Endothelial cell of umbilical vein (primary cell): Measurements from ENCODE around the gene BCAS2. TPM values are rescaled to one million over a fixed set of nuclear protein-coding genes. Genes with fewer than 3 reads are reported as not detected.

ENCODE experiments used
- BruUV-seq: library from RNA; stranded (reverse); fragments of 400-500 nt; replicated peaks from 2 replicates; lab custom pipeline; 2021; lab: Mats Ljungman, UMichigan
- CTCF ChIA-PET: fragments of 300-600, 350-600 bp; sonication (Branson Sonifier 250); formaldehyde crosslinking; loops from one replicate; lab custom pipeline; 2021; ENCODE audit warnings: antibody characterized with exemption, inconsistent platforms; lab: Charles Lee
- POLR2A ChIA-PET: fragments of 300-600, 350-600 bp; sonication (Branson Sonifier 250); formaldehyde crosslinking; loops from one replicate; lab custom pipeline; 2021; ENCODE audit warnings: antibody characterized with exemption, inconsistent platforms; lab: Charles Lee
- DNase-seq: peaks from one replicate; pipeline ENCODE4 v3.0.0-alpha.2; 2011; ENCODE audit warnings: low read depth, low spot score
- FAIRE-seq: peaks from 2 replicates; lab custom pipeline; 2011; peaks lifted over from hg19 to GRCh38; lab: Jason Lieb, UNC
- H2AFZ ChIP-seq: 2 replicates; pipeline ENCODE4 v1.6.0; 2012; ENCODE audit warnings: low read depth, low read length, control low read depth, inconsistent platforms
- H3K27ac ChIP-seq: 2 replicates; pipeline ENCODE4 v1.5.1; 2011; ENCODE audit warnings: low read depth, mild to moderate bottlenecking, control low read depth, low read length, moderate library complexity; ENCODE audit not compliant: insufficient read depth
- H3K27me3 ChIP-seq, 2 experiments: 2 replicates each; pipeline versions ENCODE4 v1.6.0 to v1.6.1; 2011; ENCODE audit warnings: low read length in 2 of 2, mixed read lengths in 1 of 2; ENCODE audit not compliant: control insufficient read depth in 2 of 2, insufficient read depth in 2 of 2
- H3K36me3 ChIP-seq, 2 experiments: 2 replicates in 1 of 2; 3 replicates in 1 of 2; pipeline ENCODE4 v1.5.1; 2011; ENCODE audit warnings: low read length in 2 of 2, mild to moderate bottlenecking in 1 of 2, moderate library complexity in 1 of 2; ENCODE audit not compliant: control insufficient read depth in 2 of 2, insufficient read depth in 2 of 2; ENCODE audit errors: extremely low read depth in 1 of 2
- H3K4me1 ChIP-seq: 3 replicates; pipeline ENCODE4 v1.5.1; 2011; ENCODE audit warnings: mild to moderate bottlenecking, low read length; ENCODE audit not compliant: control insufficient read depth, insufficient read depth; ENCODE audit errors: extremely low read depth
- H3K4me2 ChIP-seq: 2 replicates; pipeline ENCODE4 v1.6.1; 2011; ENCODE audit warnings: low read length, control low read depth, mixed read lengths; ENCODE audit not compliant: insufficient read depth
- H3K4me3 ChIP-seq, 3 experiments: fragments of 200-600 bp in 1 of 3; sonication (generic), shearing (Covaris generic) in 1 of 3; replicated peaks in 1 of 3; 2 replicates each; pipeline ENCODE4 v1.5.1; 2011 to 2016; ENCODE audit warnings: control low read depth in 3 of 3, low read length in 3 of 3, mild to moderate bottlenecking in 2 of 3, inconsistent platforms in 1 of 3, low read depth in 1 of 3, moderate library complexity in 1 of 3; ENCODE audit not compliant: insufficient read depth in 1 of 3
- H3K79me2 ChIP-seq: 2 replicates; pipeline ENCODE4 v1.6.0; 2012; ENCODE audit warnings: low read length, inconsistent platforms; ENCODE audit not compliant: control insufficient read depth, insufficient read depth
- H3K9ac ChIP-seq: replicated peaks from 2 replicates; pipeline ENCODE3; 2011; ENCODE audit warnings: low read length, control low read depth; ENCODE audit not compliant: insufficient read depth; ENCODE audit errors: extremely low read depth
- H3K9me1 ChIP-seq: replicated peaks from 3 replicates; pipeline ENCODE4 v1.6.0; 2011; ENCODE audit warnings: mild to moderate bottlenecking, low read length; ENCODE audit not compliant: control insufficient read depth, insufficient read depth; ENCODE audit errors: extremely low read depth
- H3K9me3 ChIP-seq: replicated peaks from 2 replicates; pipeline ENCODE4 v1.5.1; 2012; ENCODE audit warnings: low read length, inconsistent platforms; ENCODE audit not compliant: control insufficient read depth, insufficient read depth
- H4K20me1 ChIP-seq: replicated peaks from 2 replicates; pipeline ENCODE3; 2011; ENCODE audit warnings: mild to moderate bottlenecking, low read length; ENCODE audit not compliant: control insufficient read depth, insufficient read depth; ENCODE audit errors: extremely low read depth
- FOS ChIP-seq: IDR thresholded peaks from 2 replicates; pipeline ENCODE4 v1.6.1; 2011; ENCODE audit warnings: mild to moderate bottlenecking, low read length, moderate library complexity, borderline replicate concordance; ENCODE audit not compliant: insufficient read depth
- GATA2 ChIP-seq: IDR thresholded peaks from 2 replicates; pipeline ENCODE4 v1.7.0; 2011; ENCODE audit warnings: low read depth, mild to moderate bottlenecking, moderate library complexity, mixed read lengths, low read length; ENCODE audit not compliant: insufficient read length, insufficient read depth
- MYC ChIP-seq: IDR thresholded peaks from one replicate; pipeline ENCODE4 v1.6.1; 2011; ENCODE audit warnings: mild to moderate bottlenecking, low read depth, low read length
- POLR2A ChIP-seq: IDR thresholded peaks from 2 replicates; pipeline ENCODE4 v1.6.1; 2012; ENCODE audit warnings: low read depth, mild to moderate bottlenecking, control low read depth, low read length
- POLR2AphosphoS5 ChIP-seq: IDR thresholded peaks from 2 replicates; pipeline ENCODE4 v1.6.1; 2012; ENCODE audit warnings: low read depth, mild to moderate bottlenecking, control low read depth, low read length, moderate library complexity; ENCODE audit not compliant: insufficient read depth
- dilution Hi-C: fragments of 300-500 bp; cut with MboI; formaldehyde crosslinking; loops from one replicate; pipeline ENCODE4 v1.15.0; 2019; ENCODE audit warnings: low sequenced_read_pairs; ENCODE audit not compliant: extremely low pct_ligation_motif_present
- intact Hi-C: fragments of 100-400 bp; cut with micrococcal nuclease; formaldehyde crosslinking; loops from one replicate; pipeline ENCODE4 v1.10.0; 2022
- polyA plus RNA-seq, 4 experiments: library from polyadenylated mRNA; depleted of rRNA in 3 of 4; stranded (reverse) in 3 of 4; unstranded in 1 of 4; fragments of >200 nt; gene quantifications; 2 replicates each; pipeline versions ENCODE4 v1.2.1 to v1.2.3, GENCODE V29; 2011 to 2012; ENCODE audit warnings: missing spikeins in 1 of 4
- total RNA-seq: library from RNA; stranded (reverse); gene quantifications from 2 replicates; pipeline ENCODE4 v1.2.3, GENCODE V29; 2021
- TF ChIP-seq, protein P1 (sequence below), 2 donors: IDR thresholded peaks; 1 replicate in 1 of 2; 2 replicates in 1 of 2; pipeline ENCODE4 v1.5.1; 2011; ENCODE audit warnings: low read length in 2 of 2, mild to moderate bottlenecking in 2 of 2, moderate library complexity in 2 of 2, control low read depth in 1 of 2, inconsistent platforms in 1 of 2, low read depth in 1 of 2; ENCODE audit not compliant: insufficient read depth in 1 of 2; ENCODE audit errors: extremely low read depth in 1 of 2

The BCAS2 gene
- total and polyA plus RNA-seq, 2 donors (not counting 3 experiments of a cell fraction or from before 2014, with no cell fraction given) = 12.5 to 43.5 TPM

DNA sequence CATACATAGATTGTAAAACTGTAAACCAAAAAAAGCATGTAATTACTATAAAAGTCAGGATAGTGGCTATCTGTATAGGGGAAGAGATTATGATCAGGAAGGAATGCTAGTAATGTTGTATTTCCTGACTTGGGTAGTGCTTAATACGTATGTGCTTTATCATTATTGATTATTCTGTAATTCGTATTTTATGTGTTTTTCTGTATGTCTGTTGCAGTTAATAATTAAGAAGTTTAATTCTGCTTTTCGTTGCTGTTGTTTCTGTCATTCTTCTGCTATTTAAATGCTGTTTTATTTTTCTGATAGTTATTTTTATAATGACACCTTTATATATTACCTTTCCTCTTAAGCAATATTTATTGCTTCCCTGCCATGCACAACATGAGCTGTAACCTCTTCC is 41.1 kb downstream of the BCAS2 start:
- Histone ChIP-seq H3K4me2 (no peak overlapping the region), H3K27me3 (peaks cover 0 to 2% of the 10 kb centered on the region in 2 experiments), H3K9me1 (no peaks in the 10 kb centered on the region), H3K27ac (no peak overlapping the region), H3K4me3 (no peak overlapping the region), H3K4me1 (peaks cover 4% of the 10 kb centered on the region), H2AFZ (no peak overlapping the region), H3K36me3 (no peaks in the 10 kb centered on the region), H4K20me1 (no peaks in the 10 kb centered on the region), H3K79me2 (no peaks in the 10 kb centered on the region), H3K9ac (no peak overlapping the region), H3K9me3 (no peaks in the 10 kb centered on the region)
- TF ChIP-seq POLR2AphosphoS5 (no peak), GATA2 (peak; percentile 37)
- no TSS peak for BruUV-seq
- intact Hi-C loops (no loop called here), dilution Hi-C loops (no loop called here)
- FAIRE-seq = no peak
- ChIA-PET CTCF (no interaction called here), POLR2A (no interaction called here)
- DNase-seq = no peak

DNA sequence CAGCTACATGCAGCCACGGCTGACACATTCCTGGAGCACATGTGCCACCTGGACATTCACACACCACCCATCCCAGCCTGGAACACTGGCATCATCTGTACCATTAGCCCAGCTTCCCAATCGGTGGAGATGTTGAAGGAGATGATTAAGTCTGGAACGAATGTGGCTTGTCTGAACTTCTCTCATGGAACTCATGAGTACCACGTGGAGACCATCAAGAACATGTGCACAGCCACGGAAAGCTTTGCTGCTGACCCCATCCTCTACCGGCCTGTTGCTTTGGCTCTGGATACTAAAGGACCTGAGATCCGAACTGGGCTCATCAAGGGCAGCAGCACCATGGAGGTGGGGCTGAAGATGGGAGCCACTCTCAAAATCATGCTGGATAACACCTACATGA is 45.4 kb downstream of the BCAS2 start:
- ChIA-PET CTCF (no interaction called here), POLR2A (no interaction called here)
- Histone ChIP-seq H3K9ac (no peak overlapping the region), H3K27ac (no peak overlapping the region), H3K4me1 (peaks cover 4% of the 10 kb centered on the region), H3K9me3 (no peaks in the 10 kb centered on the region), H3K36me3 (no peaks in the 10 kb centered on the region), H3K9me1 (no peaks in the 10 kb centered on the region), H3K4me2 (no peak overlapping the region), H3K79me2 (no peaks in the 10 kb centered on the region), H3K4me3 (no peak overlapping the region), H4K20me1 (no peaks in the 10 kb centered on the region), H2AFZ (no peak overlapping the region), H3K27me3 (peaks cover 0 to 2% of the 10 kb centered on the region in 2 experiments)
- no peak for FAIRE-seq
- TF ChIP-seq POLR2A (no peak), MYC (no peak), FOS (no peak)
- TF ChIP-seq, protein P1, sequence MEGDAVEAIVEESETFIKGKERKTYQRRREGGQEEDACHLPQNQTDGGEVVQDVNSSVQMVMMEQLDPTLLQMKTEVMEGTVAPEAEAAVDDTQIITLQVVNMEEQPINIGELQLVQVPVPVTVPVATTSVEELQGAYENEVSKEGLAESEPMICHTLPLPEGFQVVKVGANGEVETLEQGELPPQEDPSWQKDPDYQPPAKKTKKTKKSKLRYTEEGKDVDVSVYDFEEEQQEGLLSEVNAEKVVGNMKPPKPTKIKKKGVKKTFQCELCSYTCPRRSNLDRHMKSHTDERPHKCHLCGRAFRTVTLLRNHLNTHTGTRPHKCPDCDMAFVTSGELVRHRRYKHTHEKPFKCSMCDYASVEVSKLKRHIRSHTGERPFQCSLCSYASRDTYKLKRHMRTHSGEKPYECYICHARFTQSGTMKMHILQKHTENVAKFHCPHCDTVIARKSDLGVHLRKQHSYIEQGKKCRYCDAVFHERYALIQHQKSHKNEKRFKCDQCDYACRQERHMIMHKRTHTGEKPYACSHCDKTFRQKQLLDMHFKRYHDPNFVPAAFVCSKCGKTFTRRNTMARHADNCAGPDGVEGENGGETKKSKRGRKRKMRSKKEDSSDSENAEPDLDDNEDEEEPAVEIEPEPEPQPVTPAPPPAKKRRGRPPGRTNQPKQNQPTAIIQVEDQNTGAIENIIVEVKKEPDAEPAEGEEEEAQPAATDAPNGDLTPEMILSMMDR (IDR thresholded peaks at IDR 0.05; ENCODE audit: extremely low read depth in 1 of 2, insufficient read depth in 1 of 2, low read depth in 1 of 2, low read length in 2 of 2) = no peak
- intact Hi-C loops = no loop called here
- no peak for DNase-seq
- dilution Hi-C loops = no loop called here
- BruUV-seq = no TSS peak
